K562 (cell line): Measurements from ENCODE around the gene FIZ1. TPM values are rescaled to one million over a fixed set of nuclear protein-coding genes. Genes with fewer than 3 reads are reported as not detected.

Experiments used
- BRF2 ChIP-seq: IDR thresholded peaks from 3 replicates; pipeline ENCODE4 v1.6.1; 2011; ENCODE audit warnings: borderline replicate concordance, mild to moderate bottlenecking; ENCODE audit not compliant: insufficient read length, insufficient read depth
- CHD7 ChIP-seq: fragments of 200-600 bp; sonication (generic); IDR thresholded peaks from one replicate; pipeline ENCODE4 v1.6.1; 2012; ENCODE audit warnings: mild to moderate bottlenecking, low read depth, low read length, inconsistent platforms
- JUNB ChIP-seq: fragments of 450-650 bp; formaldehyde crosslinking; conservative IDR thresholded peaks from 2 replicates; pipeline ENCODE4 v1.4.0; 2020; ENCODE audit warnings: mild to moderate bottlenecking
- KLF1 ChIP-seq: fragments of 450-650 bp; IDR thresholded peaks from 2 replicates; pipeline ENCODE4 v1.6.1; 2016; ENCODE audit warnings: missing genetic modification characterization, missing compliant biosample characterization
- MEF2A ChIP-seq: IDR thresholded peaks from 2 replicates; pipeline ENCODE4 v1.6.1; 2011; ENCODE audit warnings: low read depth, mild to moderate bottlenecking, low read length, moderate library complexity; ENCODE audit not compliant: control insufficient read depth
- PURB ChIP-seq: sonication (generic); formaldehyde crosslinking; IDR thresholded peaks from 2 replicates; pipeline ENCODE4 v1.9.0; 2021; ENCODE audit warnings: low read depth, mild to moderate bottlenecking, missing genetic modification reagents
- RUNX1 ChIP-seq: sonication (generic); IDR thresholded peaks from 2 replicates; pipeline ENCODE4 v1.6.1; 2016; ENCODE audit warnings: antibody characterized with exemption, low read depth
- SMARCE1 ChIP-seq: fragments of 450-650 bp; IDR thresholded peaks from 2 replicates; pipeline ENCODE4 v1.7.1; 2016; ENCODE audit warnings: mild to moderate bottlenecking
- THRAP3 ChIP-seq: fragments of 450-650 bp; IDR thresholded peaks from 2 replicates; pipeline ENCODE4 v1.6.1; 2016; ENCODE audit warnings: mild to moderate bottlenecking, inconsistent platforms, borderline replicate concordance
- ZFP36 ChIP-seq: fragments of 150-350 bp; IDR thresholded peaks from 2 replicates; pipeline ENCODE4 v1.6.1; 2018; ENCODE audit warnings: low read length, low read depth; ENCODE audit not compliant: partially characterized antibody
- ZNF143 ChIP-seq: sonication (generic); formaldehyde crosslinking; IDR thresholded peaks from 2 replicates; pipeline ENCODE4 v1.9.0; 2022; ENCODE audit warnings: mild to moderate bottlenecking, missing genetic modification reagents
- ZNF780A ChIP-seq: fragments of 250-450 bp; sonication (Bioruptor Pico); IDR thresholded peaks from 2 replicates; pipeline ENCODE4 v1.5.0; 2021; ENCODE audit warnings: mild to moderate bottlenecking
- polyA plus RNA-seq, 8 experiments: library from polyadenylated mRNA; depleted of rRNA in 4 of 8; stranded (reverse) in 5 of 8; unstranded in 3 of 8; fragments of >200 nt; fragmentation: Nextera tagmentation in 2 of 8; fragmentation: Illumina TruSeq in 1 of 8; extraction: Ambion mirVana in 2 of 8; extraction: Trizol in 1 of 8; gene quantifications; 2 replicates each; pipeline versions ENCODE4 v1.2.1 to v1.2.3, GENCODE V29; 2011 to 2014; ENCODE audit warnings: inconsistent platforms in 1 of 8, missing spikeins in 1 of 8
- total RNA-seq, 7 experiments: library from RNA; depleted of rRNA in 6 of 7; stranded (reverse); fragments of >200 nt in 6 of 7; fragmentation: Illumina TruSeq in 2 of 7; extraction: Trizol in 2 of 7; gene quantifications; 2 replicates each; pipeline versions ENCODE4 v1.2.1 to v1.2.3, GENCODE V29; 2011 to 2021; ENCODE audit warnings: low replicate concordance in 1 of 7
- TF ChIP-seq, protein P1 (sequence below): sonication (generic); IDR thresholded peaks from 2 replicates; pipeline ENCODE4 v1.6.1; 2016

FIZ1 gene
- total and polyA plus RNA-seq, 9 of the 15 experiments (the other 6 are each of a cell fraction or from before 2014, with no cell fraction given) = 0.79 to 17.5 (median 5.5) TPM

- TF ChIP-seq CHD7 (no peak), ZNF143 (CRISPR knock-in tag) (no peak), ZFP36 (no peak), ZNF780A (CRISPR knock-in tag) (no peak), KLF1 (tag) (no peak), RUNX1 (no peak), PURB (no peak), BRF2 (no peak), SMARCE1 (no peak), THRAP3 (no peak), JUNB (CRISPR knock-in tag) (no peak), MEF2A (no peak)
- TF ChIP-seq, protein P1, sequence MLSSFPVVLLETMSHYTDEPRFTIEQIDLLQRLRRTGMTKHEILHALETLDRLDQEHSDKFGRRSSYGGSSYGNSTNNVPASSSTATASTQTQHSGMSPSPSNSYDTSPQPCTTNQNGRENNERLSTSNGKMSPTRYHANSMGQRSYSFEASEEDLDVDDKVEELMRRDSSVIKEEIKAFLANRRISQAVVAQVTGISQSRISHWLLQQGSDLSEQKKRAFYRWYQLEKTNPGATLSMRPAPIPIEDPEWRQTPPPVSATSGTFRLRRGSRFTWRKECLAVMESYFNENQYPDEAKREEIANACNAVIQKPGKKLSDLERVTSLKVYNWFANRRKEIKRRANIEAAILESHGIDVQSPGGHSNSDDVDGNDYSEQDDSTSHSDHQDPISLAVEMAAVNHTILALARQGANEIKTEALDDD = no peak
Observed at GRCh38 chr19:55598719-55599467, 424 bp downstream of the FIZ1 start (continued).
